ENCODE data around the gene NTM.

DNA sequence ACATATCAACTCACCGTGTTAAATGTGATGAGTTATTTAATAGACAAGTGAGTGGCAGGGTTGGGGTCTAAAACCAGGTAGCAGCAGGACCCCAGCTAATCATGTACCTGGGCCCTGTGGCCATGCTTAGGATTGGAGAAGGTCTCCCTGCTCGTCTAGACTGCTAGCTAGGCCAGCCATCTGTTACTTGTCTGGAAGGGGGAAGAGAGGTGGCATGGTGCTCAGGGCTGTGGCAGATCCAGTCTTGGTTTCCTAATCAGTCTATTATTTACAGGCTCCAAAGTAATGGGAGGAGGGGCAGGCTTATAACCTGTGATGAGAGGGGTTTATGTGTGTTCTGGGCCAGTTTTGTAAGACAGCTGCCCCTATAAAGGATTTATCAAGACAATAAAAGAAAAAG lies 105.9 kb downstream of the NTM start:
- TF ChIP-seq CTCF (IDR thresholded peaks at IDR 0.05) (no peak), POLR2A (IDR thresholded peaks at IDR 0.05) (no peak)

Data from adrenal gland (tissue), 5 donors.